WI38 (cell line): ENCODE measurements around the gene DNAH8.

Source experiments
- H3K4me3 ChIP-seq: 2 replicates; pipeline ENCODE4 v1.5.1; 2011; ENCODE audit warnings: low read depth, mild to moderate bottlenecking, control low read depth, low read length
- CTCF ChIP-seq: IDR thresholded peaks from 2 replicates; pipeline ENCODE4 v1.5.1; 2012; ENCODE audit warnings: low read depth, mild to moderate bottlenecking, control low read depth, low read length

Gene DNAH8, protein sequence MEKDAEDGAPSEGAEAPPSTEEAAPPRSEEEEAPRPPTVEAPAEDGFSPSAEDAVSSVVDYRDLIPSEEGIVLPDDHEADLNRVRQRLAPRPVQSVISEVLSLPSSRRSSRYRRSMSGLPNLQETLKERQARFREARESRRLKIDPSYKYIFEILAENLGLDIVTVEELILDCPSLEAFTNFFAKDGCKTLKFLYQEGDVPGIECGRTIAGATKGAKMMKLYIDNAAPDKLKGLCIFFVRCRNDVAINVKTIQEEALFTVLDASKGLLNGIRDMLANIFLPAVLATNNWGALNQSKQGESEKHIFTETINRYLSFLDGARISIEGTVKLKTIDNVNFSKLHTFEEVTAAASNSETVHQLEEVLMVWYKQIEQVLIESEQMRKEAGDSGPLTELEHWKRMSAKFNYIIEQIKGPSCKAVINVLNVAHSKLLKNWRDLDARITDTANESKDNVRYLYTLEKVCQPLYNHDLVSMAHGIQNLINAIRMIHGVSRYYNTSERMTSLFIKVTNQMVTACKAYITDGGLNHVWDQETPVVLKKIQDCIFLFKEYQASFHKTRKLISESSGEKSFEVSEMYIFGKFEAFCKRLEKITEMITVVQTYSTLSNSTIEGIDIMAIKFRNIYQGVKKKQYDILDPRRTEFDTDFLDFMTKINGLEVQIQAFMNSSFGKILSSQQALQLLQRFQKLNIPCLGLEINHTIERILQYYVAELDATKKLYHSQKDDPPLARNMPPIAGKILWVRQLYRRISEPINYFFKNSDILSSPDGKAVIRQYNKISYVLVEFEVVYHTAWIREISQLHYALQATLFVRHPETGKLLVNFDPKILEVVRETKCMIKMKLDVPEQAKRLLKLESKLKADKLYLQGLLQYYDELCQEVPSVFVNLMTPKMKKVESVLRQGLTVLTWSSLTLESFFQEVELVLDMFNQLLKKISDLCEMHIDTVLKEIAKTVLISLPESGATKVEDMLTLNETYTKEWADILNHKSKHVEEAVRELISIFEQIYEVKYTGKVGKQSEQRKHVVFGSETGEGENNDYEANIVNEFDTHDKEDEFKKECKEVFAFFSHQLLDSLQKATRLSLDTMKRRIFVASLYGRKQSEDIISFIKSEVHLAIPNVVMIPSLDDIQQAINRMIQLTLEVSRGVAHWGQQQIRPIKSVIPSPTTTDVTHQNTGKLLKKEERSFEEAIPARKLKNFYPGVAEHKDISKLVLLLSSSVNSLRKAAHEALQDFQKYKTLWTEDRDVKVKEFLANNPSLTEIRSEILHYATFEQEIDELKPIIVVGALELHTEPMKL (N-terminal part only)

DNA sequence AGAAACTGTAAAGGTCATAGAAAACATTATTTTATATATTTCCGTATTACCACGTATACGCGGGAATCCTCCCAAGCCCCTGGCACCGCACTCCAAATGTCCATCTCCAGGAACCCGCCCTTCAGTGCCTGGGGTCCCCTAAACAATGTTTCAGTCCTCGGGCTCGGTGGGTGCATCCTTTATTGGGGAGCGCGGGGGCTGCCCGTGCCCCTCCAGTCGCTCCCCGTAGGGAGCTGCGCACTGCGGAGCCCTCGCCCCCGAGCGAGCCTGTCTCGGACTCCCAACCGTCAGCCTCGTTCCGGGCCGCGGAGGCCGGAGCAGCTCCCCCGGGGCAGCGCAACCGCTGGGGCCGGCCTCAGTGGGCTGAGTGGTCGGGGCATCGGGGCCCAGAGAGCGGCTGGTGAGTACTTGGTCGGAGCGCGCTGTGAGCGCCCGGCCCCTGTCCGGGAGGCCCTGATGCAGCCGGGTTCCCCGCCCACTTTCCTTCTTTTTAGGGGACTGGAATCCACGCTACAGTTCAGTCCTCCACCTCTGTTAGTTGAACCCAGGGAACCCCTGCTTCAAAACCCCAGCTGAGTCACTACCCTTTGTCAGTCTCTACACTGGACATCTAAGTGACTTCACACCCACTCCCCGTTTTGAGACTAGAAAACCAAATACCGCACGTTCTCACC lies at the start of gene DNAH8:
Gene DNAH8 (plus strand): TSS at position 296 of the 674 bp plus-strand sequence. CDS start 7,499 bp downstream, outside the sequence.
- H3K4me3 ChIP-seq: peak within 1 kb of the TSS; percentile 37
- TF ChIP-seq CTCF: no peak

- H3K4me3 ChIP-seq: no peak overlapping the region
- TF ChIP-seq CTCF: peak; percentile 66
Observed at GRCh38 chr6:38671885-38672467, 43.1 kb upstream of the DNAH8 start.

DNA sequence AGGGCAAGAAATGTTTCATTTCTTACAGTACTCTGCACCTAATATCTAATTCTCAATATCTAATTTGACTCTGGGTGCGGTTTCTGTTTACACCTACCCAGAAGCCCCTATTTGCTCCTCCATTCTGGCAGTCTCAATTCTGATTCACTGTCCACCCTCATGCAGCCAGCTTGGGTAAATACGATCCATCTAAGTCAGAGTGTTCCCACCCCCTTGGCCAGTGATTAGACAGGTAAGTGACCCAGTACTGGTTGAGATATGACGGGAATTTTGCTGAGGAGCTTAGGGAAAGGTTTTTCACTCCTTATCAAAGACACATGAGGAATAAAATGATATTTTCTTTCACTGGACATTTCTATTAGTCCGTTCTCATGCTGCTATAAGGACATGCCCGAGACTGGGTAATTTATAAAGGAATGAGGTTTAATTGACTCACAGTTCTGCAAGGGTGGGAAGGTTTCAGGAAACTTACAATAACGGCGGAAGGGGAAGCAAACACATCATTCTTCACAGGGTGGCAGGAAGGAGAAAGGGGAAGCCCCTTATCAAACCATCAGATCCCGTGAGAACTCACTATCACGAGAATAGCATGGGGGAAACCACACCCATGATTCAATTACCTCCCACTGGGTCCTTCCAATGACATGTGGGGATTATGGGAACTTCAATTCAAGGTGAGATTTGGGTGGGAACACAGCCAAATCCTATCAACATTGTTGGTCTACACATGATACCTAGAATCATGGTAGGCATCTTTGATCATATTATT lies 41.5 kb upstream of the DNAH8 start:
- no peak overlapping the region for H3K4me3 ChIP-seq
- TF ChIP-seq CTCF: no peak

DNA sequence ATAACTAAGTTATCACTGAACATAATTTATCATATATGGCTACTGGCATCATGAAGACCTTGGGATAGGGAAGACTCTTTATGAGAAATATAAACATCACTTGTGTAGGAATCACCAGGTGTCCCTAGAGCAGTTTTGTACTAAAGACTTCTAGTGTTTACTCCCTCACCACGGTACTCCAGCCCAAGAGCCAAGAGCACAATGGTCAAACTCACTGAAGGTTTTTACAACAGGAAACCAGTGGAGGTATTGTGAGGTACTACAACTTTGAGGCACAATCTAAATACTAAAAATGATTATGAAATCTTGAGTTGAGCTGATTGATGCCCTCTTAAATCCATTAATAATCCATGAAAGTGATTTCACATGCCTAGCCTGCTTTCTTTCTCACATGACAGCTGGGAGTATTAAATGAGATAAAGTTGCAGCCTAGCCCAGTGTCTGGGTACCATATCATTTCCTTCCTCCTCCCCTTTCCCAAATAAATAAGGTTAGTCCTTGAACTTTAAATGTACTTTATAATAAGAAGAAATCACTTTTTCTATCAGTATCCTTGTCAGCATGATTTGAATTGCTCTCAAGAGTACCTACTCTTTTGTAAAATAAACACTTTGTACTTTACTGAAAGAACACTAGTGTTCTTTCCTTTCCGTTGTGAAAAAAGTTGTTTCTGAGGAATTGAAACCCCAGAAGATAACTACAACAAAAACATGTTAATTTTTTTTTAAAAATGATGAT lies 38.7 kb upstream of the DNAH8 start:
- no peak overlapping the region for H3K4me3 ChIP-seq
- no peak for TF ChIP-seq CTCF

GRCh38 chr6:38676974-38677544 lies 38.1 kb upstream of the DNAH8 start:
- no peak for TF ChIP-seq CTCF
- H3K4me3 ChIP-seq: no peak overlapping the region
